ENCODE results near the gene KLC1. TPM values are rescaled to one million over a fixed set of nuclear protein-coding genes. Genes with fewer than 3 reads are reported as not detected.

The KLC1 gene
- total and polyA plus RNA-seq, 2 donors (not counting 1 experiment from before 2014, with no cell fraction given), result 102 to 243 TPM

GRCh38 chr14:103653805-103654204 is 24.8 kb downstream of the KLC1 start:
- CTCF ChIA-PET, result no interaction called here
- intact Hi-C loops (cut with micrococcal nuclease), result no loop called here
- Mint-ChIP-seq H3K9me3 (ENCODE audit: insufficient read depth) (no peaks in the 10 kb centered on the region), H3K4me3 (no peak overlapping the region), H3K27ac (peak overlapping the region; percentile 17), H3K4me1 (peaks cover 19% of the 10 kb centered on the region), H3K27me3 (no peaks in the 10 kb centered on the region)
- 97% methylated on average over 3 of the region's 4 CpGs for WGBS (ENCODE audit: insufficient coverage)
- no peak overlapping the region for H3K9ac ChIP-seq (ENCODE audit: low read length)
- ATAC-seq (ENCODE audit: low read depth) (no peak), DNase-seq (no peak)
- no peak overlapping the region for H2AFZ ChIP-seq (ENCODE audit: insufficient read depth, low read depth, low read length, poor library complexity, severe bottlenecking)
- H3K27ac ChIP-seq (ENCODE audit: low read length in 2 of 2), result no peak overlapping the region
- no peak overlapping the region for H3K4me3 ChIP-seq (ENCODE audit: control extremely low read depth in 1 of 5, extremely low read depth in 1 of 5, insufficient read depth in 1 of 5, low read depth in 2 of 5, low read length in 4 of 5)
- TF ChIP-seq CTCF (IDR thresholded peaks at IDR 0.05), result no peak
- TF ChIP-seq EZH2 (IDR thresholded peaks at IDR 0.05; ENCODE audit: borderline replicate concordance, insufficient read depth, low read depth, low read length, poor library complexity, severe bottlenecking), result no peak
- POLR2A ChIA-PET, result no interaction called here
- peaks cover 9 to 40% of the 10 kb centered on the region in 2 experiments for H3K36me3 ChIP-seq (replicated peaks in 1 of 2; ENCODE audit: control extremely low read depth in 1 of 2, control insufficient read depth in 1 of 2, extremely low read depth in 1 of 2, insufficient read depth in 2 of 2, low read length in 1 of 2)
- H3K27me3 ChIP-seq (replicated peaks in 1 of 4; ENCODE audit: control extremely low read depth in 1 of 4, control insufficient read depth in 3 of 4, insufficient read depth in 4 of 4, low read length in 3 of 4), result no peaks in the 10 kb centered on the region
- peaks cover 0 to 8% of the 10 kb centered on the region in 2 donors for H3K4me1 ChIP-seq (ENCODE audit: control insufficient read depth in 2 of 2, insufficient read depth in 2 of 2, low read length in 2 of 2)
- H3K79me2 ChIP-seq (ENCODE audit: control insufficient read depth, insufficient read depth, low read length), result peaks cover 68% of the 10 kb centered on the region
- H4K20me1 ChIP-seq (ENCODE audit: control insufficient read depth, insufficient read depth, low read length, poor library complexity, severe bottlenecking), result peaks cover 69% of the 10 kb centered on the region
- H3K4me2 ChIP-seq (replicated peaks; ENCODE audit: low read depth, low read length, poor library complexity, severe bottlenecking), result no peak overlapping the region
- H3K9me3 ChIP-seq (ENCODE audit: control extremely low read depth in 1 of 3, control insufficient read depth in 2 of 3, insufficient read depth in 1 of 3, low read length in 2 of 3), result no peaks in the 10 kb centered on the region

- peaks cover 19% of the 10 kb centered on the region for H3K4me1 Mint-ChIP-seq
- ATAC-seq (ENCODE audit: low read depth), result no peak
- ChIA-PET CTCF (no interaction called here), POLR2A (no interaction called here)
- H3K27ac ChIP-seq (ENCODE audit: low read length in 2 of 2), result no peak overlapping the region
- TF ChIP-seq CTCF (IDR thresholded peaks at IDR 0.05) (no peak), EZH2 (IDR thresholded peaks at IDR 0.05; ENCODE audit: borderline replicate concordance, insufficient read depth, low read depth, low read length, poor library complexity, severe bottlenecking) (no peak)
- H3K4me3 Mint-ChIP-seq, result no peak overlapping the region
- peaks cover 65% of the 10 kb centered on the region for H3K79me2 ChIP-seq (ENCODE audit: control insufficient read depth, insufficient read depth, low read length)
- no peak overlapping the region for H3K9ac ChIP-seq (ENCODE audit: low read length)
- intact Hi-C loops (cut with micrococcal nuclease), result no loop called here
- 98% methylated on average over 5 of the region's 6 CpGs for WGBS (ENCODE audit: insufficient coverage)
- no peak overlapping the region for H3K4me2 ChIP-seq (replicated peaks; ENCODE audit: low read depth, low read length, poor library complexity, severe bottlenecking)
- H4K20me1 ChIP-seq (ENCODE audit: control insufficient read depth, insufficient read depth, low read length, poor library complexity, severe bottlenecking), result peaks cover 65% of the 10 kb centered on the region
- H3K36me3 ChIP-seq (replicated peaks in 1 of 2; ENCODE audit: control extremely low read depth in 1 of 2, control insufficient read depth in 1 of 2, extremely low read depth in 1 of 2, insufficient read depth in 2 of 2, low read length in 1 of 2), result peaks cover 13 to 45% of the 10 kb centered on the region in 2 experiments
- H3K4me1 ChIP-seq (ENCODE audit: control insufficient read depth in 2 of 2, insufficient read depth in 2 of 2, low read length in 2 of 2), result peaks cover 0 to 8% of the 10 kb centered on the region in 2 donors
- no peaks in the 10 kb centered on the region for H3K9me3 Mint-ChIP-seq (ENCODE audit: insufficient read depth)
- no peaks in the 10 kb centered on the region for H3K27me3 ChIP-seq (replicated peaks in 1 of 4; ENCODE audit: control extremely low read depth in 1 of 4, control insufficient read depth in 3 of 4, insufficient read depth in 4 of 4, low read length in 3 of 4)
- no peak overlapping the region for H3K4me3 ChIP-seq (ENCODE audit: control extremely low read depth in 1 of 5, extremely low read depth in 1 of 5, insufficient read depth in 1 of 5, low read depth in 2 of 5, low read length in 4 of 5)
- no peaks in the 10 kb centered on the region for H3K27me3 Mint-ChIP-seq
- H3K9me3 ChIP-seq (ENCODE audit: control extremely low read depth in 1 of 3, control insufficient read depth in 2 of 3, insufficient read depth in 1 of 3, low read length in 2 of 3), result no peaks in the 10 kb centered on the region
- DNase-seq, result no peak
- H3K27ac Mint-ChIP-seq, result no peak overlapping the region
- no peak overlapping the region for H2AFZ ChIP-seq (ENCODE audit: insufficient read depth, low read depth, low read length, poor library complexity, severe bottlenecking)
Measured at GRCh38 chr14:103654619-103655018, 25.6 kb downstream of the KLC1 start.

Measured in B cell (primary cell).